Stimulated activated CD8-positive, alpha-beta memory T cell treated with anti-CD3 and anti-CD28 coated beads, Interleukin-12 subunit alpha, Interleukin-12 subunit beta, amount 100 ng/mL, for 24 hours (primary cell): ENCODE results near the gene PROX1.

Source experiments
- DNase-seq: peaks from one replicate; pipeline ENCODE4 v3.0.0-alpha.2; 2020; ENCODE audit errors: extremely low read depth

The PROX1 gene

GRCh38 chr1:213999732-214000131 lies 12.0 kb downstream of the PROX1 start:
- DNase-seq: no peak

GRCh38 chr1:214002060-214002459 lies 14.3 kb downstream of the PROX1 start:
- DNase-seq: no peak

GRCh38 chr1:214002472-214002871 lies 14.7 kb downstream of the PROX1 start:
- no peak for DNase-seq

- no peak for DNase-seq
Observed at GRCh38 chr1:214003233-214003632, 15.5 kb downstream of the PROX1 start.

GRCh38 chr1:214004014-214004413 lies 16.2 kb downstream of the PROX1 start:
- no peak for DNase-seq

GRCh38 chr1:214004795-214005194 lies 17.0 kb downstream of the PROX1 start:
- no peak for DNase-seq

GRCh38 chr1:214005708-214006107 lies 17.9 kb downstream of the PROX1 start:
- DNase-seq: no peak

GRCh38 chr1:214006845-214007244 lies 19.1 kb downstream of the PROX1 start:
- DNase-seq: no peak

- no peak for DNase-seq
Observed at GRCh38 chr1:214008347-214008746, 20.6 kb downstream of the PROX1 start.

- no peak for DNase-seq
Observed at GRCh38 chr1:214008791-214009422, 21.1 kb downstream of the PROX1 start.

- DNase-seq: no peak
Observed at GRCh38 chr1:214009423-214010196, 21.8 kb downstream of the PROX1 start.

GRCh38 chr1:214010197-214010573 lies 22.4 kb downstream of the PROX1 start:
- DNase-seq: no peak

GRCh38 chr1:214010717-214011116 lies 22.9 kb downstream of the PROX1 start:
- DNase-seq: no peak

- DNase-seq: no peak
Observed at GRCh38 chr1:214012418-214012817, 24.6 kb downstream of the PROX1 start.

GRCh38 chr1:214013614-214014377 lies 26.0 kb downstream of the PROX1 start:
- no peak for DNase-seq

- no peak for DNase-seq
Observed at GRCh38 chr1:214014730-214015129, 27.0 kb downstream of the PROX1 start.

- DNase-seq: no peak
Observed at GRCh38 chr1:214017191-214017982, 29.6 kb downstream of the PROX1 start.

- DNase-seq: no peak
Observed at GRCh38 chr1:214018386-214019268, 30.9 kb downstream of the PROX1 start.

GRCh38 chr1:214019499-214019898 lies 31.7 kb downstream of the PROX1 start:
- no peak for DNase-seq

- DNase-seq: no peak
Observed at GRCh38 chr1:214021321-214021720, 33.5 kb downstream of the PROX1 start.

- DNase-seq: no peak
Observed at GRCh38 chr1:214022229-214022791, 34.5 kb downstream of the PROX1 start.
